Measurements from ENCODE around the gene CREB3L4.

DNA sequence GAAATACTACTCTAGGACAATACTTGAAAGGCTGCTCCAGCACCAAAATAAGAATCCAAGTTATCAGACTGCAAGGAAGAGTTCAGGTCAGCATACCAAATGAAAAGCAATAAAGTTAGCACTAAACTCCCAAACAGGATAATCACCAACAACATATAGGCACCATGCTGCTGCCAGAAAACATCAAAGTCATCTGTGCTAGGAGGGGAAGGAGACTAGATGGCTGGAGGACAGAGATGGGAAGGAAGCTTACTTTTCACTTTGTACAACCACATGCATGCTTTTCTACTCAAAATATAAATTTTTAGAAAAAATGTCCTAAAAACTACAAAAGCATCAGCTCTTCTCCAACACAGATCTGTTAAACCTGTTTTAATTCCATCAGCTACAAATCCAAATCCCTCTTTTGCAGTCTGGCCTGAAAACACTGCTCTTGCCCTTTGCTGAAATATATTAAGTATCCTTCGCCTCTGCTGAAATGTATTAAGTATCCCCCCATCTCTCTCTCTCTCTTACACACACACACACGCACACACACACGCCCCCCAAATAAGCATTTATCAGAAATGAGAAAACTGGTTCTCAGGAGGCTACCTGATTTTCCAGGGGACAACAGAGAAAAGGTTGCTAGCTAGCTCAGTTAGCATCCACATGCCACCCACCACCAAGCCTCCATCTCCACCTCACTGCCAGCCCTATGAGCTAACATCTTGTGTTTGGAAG lies 46.5 kb upstream of the CREB3L4 start:
- TF ChIP-seq EZH2 (IDR thresholded peaks at IDR 0.05; ENCODE audit: borderline replicate concordance) (no peak), CTCF (IDR thresholded peaks at IDR 0.05; ENCODE audit: poor library complexity) (no peak), EZH2phosphoT487 (IDR thresholded peaks at IDR 0.05; ENCODE audit: low read depth, severe bottlenecking, unreplicated experiment) (no peak)
